GM12875 (cell line): ENCODE measurements around the gene TOR4A.

Source experiments
- H3K4me3 ChIP-seq: one replicate; pipeline ENCODE4 v1.5.1; 2011; ENCODE audit warnings: low read depth, low read length, control low read depth
- CTCF ChIP-seq: IDR thresholded peaks from 2 replicates; pipeline ENCODE4 v1.5.1; 2011; ENCODE audit warnings: low read depth, mild to moderate bottlenecking, control low read depth, inconsistent platforms, low read length, moderate library complexity, borderline replicate concordance; ENCODE audit not compliant: insufficient read depth

The TOR4A gene

DNA sequence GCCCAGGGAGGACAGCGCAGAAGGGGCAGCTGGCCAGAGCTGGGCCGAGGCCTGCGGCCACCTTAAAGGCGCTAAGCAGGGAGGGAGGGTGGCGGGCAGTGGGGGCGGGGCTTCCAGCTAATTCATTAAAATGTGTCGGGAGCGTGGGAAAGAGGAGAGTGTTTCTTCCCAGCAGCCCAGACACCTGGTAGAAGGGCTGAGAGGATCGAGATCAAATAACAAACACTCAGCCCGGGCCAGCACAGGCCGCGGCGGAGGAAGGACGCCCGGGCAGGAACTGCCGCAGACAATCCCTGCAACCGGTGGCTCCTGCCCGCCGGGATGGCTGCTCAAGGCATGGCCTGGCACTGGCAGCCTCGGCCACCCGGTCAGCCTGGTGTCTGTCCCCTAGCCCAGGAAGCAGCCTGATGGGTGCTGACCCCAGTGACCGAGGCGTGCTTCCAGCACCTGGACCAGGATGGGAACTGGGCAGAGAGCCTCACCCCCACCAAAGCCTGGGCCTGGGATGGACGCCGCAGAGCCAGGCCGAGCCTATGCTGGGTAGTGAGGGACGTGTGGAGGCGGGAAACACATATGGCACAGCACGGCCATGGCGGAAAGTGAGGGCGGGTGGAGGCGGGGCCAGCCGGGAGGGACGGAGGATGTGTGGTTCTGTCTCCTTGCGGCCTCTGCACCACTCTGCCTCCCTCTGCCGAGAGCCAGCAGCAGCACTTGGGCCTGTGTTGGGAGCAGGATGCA lies 27.7 kb downstream of the TOR4A start:
- no peak overlapping the region for H3K4me3 ChIP-seq

GRCh38 chr9:137305798-137306065 lies 28.2 kb downstream of the TOR4A start:
- no peak overlapping the region for H3K4me3 ChIP-seq
- no peak for TF ChIP-seq CTCF

More for the DNA sequence above, 27.7 kb downstream of the TOR4A start:
- TF ChIP-seq CTCF, result peak; percentile 12; the same call in 1 of the 2 replicates

- TF ChIP-seq CTCF, result no peak
- H3K4me3 ChIP-seq, result no peak overlapping the region
Measured at GRCh38 chr9:137306066-137306849, 28.7 kb downstream of the TOR4A start.

DNA sequence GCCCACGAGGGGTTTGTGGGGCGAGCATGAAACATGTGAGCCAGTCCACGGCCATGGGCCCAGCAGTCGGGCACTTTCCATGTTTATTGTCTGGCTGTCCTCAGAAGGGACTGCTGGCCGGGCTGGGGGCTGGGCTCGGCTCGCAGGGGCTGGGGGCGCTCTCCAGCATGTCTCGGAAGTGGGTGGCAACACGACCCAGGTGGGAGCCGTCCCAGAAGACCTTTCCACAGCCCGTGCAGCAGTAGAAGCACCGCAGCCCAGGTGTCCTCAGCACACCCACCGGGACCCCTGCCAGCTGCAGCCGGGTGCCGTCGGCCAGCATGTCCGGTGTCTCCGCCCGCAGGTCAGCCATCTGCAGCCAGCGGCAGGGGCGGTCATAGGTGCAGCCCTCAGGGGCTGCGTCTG lies 29.3 kb downstream of the TOR4A start:
- no peak overlapping the region for H3K4me3 ChIP-seq
- TF ChIP-seq CTCF, result no peak

GRCh38 chr9:137307255-137308056 lies 29.9 kb downstream of the TOR4A start:
- TF ChIP-seq CTCF, result no peak
- H3K4me3 ChIP-seq, result no peak overlapping the region

GRCh38 chr9:137308057-137308619 lies 30.6 kb downstream of the TOR4A start:
- no peak for TF ChIP-seq CTCF
- no peak overlapping the region for H3K4me3 ChIP-seq
